Loucy (cell line): ENCODE results near the gene PSME2.

ENCODE experiments used
- CTCF ChIP-seq: fragments of 200-600 bp; sonication (generic); conservative IDR thresholded peaks from 2 replicates; pipeline ENCODE4 v1.5.1; 2014; ENCODE audit warnings: mild to moderate bottlenecking, antibody characterized with exemption, low read length
- EZH2phosphoT487 ChIP-seq: fragments of 200-600 bp; IDR thresholded peaks from 2 replicates; pipeline ENCODE4 v1.6.1; 2018; ENCODE audit warnings: antibody characterized with exemption, mild to moderate bottlenecking, moderate library complexity, borderline replicate concordance

GRCh38 chr14:24110523-24110922, 35.9 kb downstream of the PSME2 start:
- TF ChIP-seq CTCF (no peak), EZH2phosphoT487 (no peak)
